Suppressor macrophage (primary cell): Measurements from ENCODE around the gene UNKL.

Experiments used
- DNase-seq, 4 experiments: peaks; one replicate each; pipeline ENCODE4 v3.0.0-alpha.2; 2020 to 2022
- total RNA-seq, 17 experiments: gene quantifications; one replicate each; lab custom pipeline; 2026; ENCODE audit warnings: mixed read lengths in 6 of 17, inconsistent platforms in 3 of 17; lab: John Stamatoyannopoulos, UW

The UNKL gene, protein sequence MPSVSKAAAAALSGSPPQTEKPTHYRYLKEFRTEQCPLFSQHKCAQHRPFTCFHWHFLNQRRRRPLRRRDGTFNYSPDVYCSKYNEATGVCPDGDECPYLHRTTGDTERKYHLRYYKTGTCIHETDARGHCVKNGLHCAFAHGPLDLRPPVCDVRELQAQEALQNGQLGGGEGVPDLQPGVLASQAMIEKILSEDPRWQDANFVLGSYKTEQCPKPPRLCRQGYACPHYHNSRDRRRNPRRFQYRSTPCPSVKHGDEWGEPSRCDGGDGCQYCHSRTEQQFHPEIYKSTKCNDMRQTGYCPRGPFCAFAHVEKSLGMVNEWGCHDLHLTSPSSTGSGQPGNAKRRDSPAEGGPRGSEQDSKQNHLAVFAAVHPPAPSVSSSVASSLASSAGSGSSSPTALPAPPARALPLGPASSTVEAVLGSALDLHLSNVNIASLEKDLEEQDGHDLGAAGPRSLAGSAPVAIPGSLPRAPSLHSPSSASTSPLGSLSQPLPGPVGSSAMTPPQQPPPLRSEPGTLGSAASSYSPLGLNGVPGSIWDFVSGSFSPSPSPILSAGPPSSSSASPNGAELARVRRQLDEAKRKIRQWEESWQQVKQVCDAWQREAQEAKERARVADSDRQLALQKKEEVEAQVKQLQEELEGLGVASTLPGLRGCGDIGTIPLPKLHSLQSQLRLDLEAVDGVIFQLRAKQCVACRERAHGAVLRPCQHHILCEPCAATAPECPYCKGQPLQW
- total RNA-seq: 3.5 to 17.4 (median 7.1) reads per million in 17 experiments

DNA sequence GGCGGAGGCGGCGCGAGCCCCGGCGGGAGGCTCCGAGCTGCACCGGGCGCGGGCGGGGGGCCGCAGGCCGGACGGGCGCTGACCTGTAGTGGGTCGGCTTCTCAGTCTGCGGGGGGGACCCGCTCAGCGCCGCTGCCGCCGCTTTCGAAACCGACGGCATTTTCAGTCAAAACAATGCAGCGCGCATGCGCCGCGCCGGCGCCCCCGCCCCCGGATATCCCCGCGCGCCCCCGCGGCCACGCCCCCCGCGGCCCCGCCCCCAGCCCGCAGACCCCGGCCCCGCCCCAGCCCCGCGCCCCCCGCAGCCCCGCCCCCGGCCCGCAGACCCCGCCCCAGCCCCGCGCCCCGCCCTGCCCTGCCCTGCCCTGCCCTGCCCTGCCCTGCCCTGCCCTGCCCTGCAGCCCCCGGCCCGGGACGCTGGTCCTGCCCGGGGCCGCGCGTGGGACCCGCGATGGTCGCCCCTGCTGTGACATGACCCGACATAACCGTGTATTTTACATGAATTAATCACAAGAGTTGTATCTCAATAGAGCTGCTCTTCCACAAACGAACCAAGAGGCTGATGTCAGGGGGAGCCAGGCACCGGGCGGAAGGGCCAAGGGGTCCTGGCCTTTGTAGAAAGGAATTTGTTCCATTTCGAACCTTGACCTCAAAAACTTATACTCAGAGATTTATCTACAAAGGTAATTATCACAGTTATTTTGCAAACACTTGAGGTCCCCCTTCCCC is at the start of gene UNKL:
Gene UNKL, minus strand, starts transcription at position 173 of the 729 bp plus-strand sequence. Its CDS starts 13 bp downstream, at position 160.
- DNase-seq: peak; percentile 58 to 90 (median 75)

DNA sequence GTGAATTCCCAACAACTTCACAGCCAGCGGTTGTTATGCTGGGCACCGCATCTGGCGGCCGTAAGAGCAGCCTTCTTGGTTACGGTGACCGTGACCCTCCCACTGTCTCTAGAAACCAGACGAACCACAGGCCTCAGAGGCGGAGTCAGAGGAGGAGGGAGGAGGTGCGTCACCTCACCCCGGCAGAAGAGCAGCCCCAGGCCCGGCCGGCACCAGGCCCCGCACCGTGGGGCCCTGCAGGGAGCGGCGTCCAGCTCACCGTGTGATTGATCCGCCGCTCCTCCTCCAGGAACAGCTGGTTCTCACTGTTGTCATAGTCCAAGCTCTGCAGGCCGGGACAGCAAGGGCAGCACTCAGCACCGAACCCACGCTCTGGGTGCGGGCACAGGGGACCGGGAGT is 46.6 kb upstream of the UNKL start:
- no peak for DNase-seq

DNA sequence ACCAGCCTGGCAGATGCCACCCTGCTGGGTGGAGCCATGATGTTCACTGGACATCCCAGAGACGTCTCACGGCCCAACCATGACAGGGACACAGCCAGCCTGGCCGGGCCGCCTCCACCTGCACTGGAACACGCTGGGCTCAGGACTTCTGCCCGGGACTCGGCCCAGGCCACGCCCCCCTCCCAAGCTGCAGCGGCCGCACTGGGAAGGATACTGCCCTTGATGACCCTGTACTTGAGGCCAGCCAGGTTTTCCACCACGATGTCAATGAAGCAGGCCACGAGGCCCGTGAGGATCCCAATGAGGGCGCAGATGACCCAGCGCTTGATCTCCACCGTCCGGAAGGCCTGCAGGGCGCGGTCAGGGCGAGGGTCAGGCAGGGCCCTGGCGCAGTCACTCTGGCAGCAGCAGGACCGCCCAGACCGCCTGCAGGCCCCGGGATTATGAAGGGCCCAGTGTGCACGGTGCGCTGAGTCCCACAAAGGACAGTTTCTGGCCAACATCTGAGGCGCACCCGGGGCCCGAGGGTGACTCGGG is 46.2 kb upstream of the UNKL start:
- no peak for DNase-seq

DNA sequence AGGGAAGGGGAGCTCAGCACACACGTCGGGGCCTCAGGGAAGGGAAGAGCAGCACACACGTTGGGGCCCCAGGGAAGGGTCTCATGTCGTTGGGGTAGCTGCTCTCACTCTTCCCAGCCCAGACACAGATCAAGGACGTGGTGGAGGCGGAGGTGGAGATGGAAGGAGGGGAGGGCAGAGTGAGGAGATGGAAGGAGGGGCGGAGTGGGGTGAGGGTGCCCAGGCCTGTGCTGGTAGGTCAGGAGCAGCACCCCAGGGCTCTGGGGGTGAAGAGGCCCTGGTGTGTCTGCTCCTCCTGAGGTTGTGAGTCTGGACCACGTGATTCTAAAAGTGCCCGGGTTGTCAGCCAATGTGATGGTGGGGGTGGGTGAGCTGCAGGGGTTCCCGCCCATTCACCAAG is 45.5 kb upstream of the UNKL start:
- no peak for DNase-seq

DNA sequence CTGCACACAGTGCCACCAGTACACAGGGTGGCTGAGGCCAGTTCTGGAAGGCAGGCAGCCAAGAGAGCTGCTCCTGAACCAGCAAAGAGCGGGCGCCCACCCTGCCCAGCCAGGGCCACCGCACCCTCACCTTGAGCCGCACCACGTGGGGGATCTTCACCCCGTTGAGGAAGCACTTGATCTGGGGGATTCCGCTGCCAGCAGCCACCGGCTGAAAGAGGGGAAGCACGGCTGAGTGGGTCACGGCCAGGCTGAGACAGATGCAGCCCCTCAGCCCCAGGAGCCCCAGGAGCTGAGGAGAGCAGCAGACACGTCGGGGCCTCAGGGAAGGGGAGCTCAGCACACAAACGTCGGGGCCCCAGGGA is 44.5 kb upstream of the UNKL start:
- peak in 1 of 4 experiments; percentile 20 for DNase-seq

DNA sequence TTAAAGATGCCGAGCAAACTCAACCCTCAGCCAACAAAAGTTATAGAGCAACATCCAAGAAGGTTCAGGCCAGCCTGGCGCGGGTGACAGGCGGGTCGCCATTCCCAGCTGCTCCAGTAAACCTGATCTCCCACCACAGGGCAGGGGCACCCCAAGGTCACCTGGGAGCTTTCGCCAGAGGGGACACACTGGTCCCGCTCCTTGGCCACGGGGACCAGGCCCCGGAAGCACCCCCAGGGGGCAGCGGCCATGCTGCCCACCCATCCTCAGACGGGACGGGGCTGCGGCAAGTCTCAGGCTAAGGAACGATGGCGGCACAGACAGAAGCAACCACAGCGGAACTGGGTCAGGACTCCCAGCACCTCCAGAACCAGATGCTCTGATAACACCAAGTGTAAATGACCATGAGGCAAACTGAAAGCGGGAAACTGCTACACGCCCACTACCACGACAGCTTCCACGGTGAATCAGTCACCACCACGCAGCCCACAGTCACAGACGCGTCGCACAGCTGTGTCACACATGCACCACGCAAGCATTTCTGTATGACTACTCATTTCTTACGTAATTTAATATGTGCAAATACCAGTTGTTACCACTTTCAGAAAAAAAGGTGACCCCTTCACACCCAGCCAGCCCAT is 44.0 kb upstream of the UNKL start:
- DNase-seq: peak; percentile 51 to 76 (median 74)

DNA sequence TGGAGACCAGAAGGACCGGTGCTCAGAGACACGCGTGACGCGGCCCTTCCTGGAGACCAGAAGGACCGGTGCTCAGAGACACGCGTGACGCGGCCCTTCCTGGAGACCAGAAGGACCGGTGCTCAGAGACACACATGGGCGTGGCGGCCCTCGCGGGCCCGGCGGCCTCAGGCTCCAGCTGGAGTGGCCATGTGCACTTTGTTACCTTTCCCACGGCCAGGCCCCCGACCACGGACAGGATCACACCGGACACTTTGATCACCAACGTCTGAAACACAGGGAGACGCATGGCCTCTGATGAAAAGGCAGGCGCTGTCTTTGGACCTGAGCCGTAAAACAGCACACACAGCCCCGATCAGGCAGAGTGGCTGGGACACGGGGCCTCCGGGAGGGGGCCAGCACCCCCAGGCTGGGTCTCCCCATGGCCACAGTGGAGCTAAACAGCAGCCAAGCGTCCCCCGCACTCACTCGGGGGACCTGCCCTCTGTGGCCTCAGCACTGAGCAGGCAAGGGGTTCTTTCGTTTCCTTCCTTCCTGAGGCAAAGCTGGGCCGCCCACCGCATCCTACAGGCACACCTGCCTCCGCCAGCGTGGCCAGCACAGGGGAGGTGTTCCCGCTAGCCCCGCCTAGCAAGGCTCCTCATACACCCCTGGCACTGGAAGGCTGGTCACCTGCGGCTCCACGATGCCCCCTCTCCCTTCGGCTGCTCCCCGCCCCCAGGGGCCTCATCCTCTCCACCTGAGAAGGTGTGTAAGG is 43.2 kb upstream of the UNKL start:
- no peak for DNase-seq

DNA sequence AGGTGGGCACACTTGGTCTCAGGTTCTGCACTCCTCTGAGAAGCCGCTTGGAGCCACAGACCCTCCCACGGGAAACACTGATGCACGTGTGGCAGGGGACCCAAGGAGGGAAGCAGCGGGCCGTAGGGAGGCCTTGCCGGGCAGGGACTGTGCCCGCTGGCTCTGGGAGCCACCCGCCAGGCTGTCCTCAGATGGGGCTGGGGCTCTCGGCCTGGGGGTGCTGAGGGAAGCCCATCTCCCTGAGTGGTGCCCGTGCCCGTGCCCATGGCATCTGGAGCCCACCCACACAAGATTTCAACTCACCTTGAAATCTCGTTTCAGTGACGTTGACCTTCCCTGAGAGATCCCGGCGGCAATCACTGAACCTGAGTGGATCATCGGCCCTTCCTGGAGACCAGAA is 42.4 kb upstream of the UNKL start:
- DNase-seq: no peak

DNA sequence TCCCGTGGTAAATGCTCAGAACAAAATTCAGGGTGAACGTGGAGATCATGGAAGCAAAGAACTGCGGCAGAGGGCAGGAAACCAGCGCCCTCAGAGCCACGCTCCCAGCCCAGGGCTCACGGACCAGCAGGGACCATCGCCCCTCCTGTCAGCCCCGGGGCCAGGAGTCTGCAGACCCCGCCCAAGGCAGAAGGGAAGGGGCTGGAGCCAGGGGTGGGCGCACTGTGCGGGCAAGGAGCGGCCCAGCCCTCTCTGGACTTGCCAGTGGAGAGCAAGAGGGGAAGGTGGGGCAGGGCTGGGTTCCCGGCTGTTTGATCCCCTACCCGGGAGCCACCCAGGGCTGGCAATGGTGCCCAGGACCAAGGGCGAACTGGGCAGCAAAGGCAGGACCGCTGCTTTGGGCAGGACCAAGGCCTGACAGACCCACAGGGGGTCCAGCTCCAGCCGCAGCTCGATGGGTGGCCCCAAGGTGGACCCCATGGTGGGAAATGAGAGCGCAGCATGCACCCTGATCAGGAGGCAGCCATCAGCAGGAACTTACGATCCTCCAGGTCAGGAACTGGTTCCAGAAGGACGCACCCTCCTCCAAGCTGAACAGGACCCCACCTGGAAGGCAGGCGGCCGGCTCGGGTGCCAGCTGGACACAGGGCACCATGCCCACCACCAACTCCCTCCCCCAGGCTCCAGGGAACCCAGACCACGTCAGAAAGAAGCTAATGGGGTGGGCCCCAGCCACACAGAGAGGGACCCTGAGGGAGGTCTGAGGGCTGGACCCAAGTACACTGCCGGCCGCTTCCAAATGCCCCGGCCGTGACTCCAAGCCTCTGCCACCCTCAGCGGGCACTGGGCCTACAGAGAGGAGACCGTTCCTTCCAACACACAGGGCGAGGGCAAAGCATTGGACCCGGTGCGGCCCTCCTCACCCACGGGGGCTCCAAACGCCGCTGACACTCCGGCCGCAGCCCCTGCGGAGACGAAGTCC is 41.0 kb upstream of the UNKL start:
- DNase-seq: no peak

DNA sequence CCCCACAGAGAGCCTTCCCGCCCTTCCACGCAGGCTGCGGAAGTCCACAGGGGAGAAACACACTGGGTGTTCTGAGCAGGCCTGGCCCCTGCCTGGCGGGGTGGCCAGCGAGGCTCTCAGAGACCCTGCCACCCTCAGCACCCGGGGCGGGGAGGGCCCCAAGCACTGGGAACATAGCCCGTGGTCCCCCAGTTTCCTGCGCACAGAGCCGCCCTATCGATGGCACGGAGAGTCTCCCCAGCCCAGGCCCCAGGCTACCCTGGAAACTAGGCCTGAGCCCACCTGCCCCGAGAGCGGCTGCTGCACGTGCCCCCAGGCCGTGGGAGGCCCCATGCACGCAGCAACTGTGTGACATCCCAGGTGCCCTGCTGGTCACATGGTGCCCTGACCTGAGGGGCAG is 40.1 kb upstream of the UNKL start:
- no peak for DNase-seq

DNA sequence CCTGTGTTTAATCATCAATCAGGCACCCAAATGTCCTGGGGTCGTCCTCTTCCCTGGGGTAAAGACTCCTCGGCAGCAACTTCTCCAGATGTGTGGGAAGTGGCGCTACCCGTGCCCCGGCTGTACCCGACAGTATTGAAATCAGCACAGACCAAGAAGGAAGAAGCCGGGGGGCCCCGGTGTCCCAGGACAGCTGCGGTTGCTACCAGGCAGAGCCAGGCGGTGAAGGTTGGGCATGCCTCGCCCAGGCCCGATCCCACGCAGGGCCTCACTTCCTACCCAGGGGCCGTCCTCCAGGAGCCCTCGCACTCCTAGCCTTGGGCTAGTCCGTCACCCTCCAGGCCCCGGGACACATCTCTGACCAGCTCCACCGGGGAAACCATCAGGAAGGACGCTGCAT is 38.8 kb upstream of the UNKL start:
- DNase-seq: peak in 1 of 4 experiments; percentile 27

DNA sequence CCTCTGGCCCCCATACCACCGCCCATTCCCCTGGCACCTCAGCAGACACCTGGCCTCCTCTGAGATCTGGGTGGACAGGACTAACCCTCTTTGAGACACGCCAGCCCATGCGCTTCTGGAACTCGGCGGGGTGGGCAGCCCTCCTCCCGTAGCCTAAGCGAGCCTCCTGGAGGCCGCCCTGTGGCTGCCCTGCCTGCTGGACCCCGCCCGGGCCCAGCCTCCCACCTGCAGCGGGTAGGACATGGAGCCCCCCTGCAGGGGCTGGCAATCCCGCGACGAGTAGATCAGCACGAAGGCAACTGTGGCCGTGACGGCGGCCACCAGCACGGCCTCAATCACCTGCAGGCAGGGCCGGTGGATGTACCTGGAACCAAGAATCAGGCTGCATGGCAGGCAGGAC is 38.0 kb upstream of the UNKL start:
- no peak for DNase-seq

DNA sequence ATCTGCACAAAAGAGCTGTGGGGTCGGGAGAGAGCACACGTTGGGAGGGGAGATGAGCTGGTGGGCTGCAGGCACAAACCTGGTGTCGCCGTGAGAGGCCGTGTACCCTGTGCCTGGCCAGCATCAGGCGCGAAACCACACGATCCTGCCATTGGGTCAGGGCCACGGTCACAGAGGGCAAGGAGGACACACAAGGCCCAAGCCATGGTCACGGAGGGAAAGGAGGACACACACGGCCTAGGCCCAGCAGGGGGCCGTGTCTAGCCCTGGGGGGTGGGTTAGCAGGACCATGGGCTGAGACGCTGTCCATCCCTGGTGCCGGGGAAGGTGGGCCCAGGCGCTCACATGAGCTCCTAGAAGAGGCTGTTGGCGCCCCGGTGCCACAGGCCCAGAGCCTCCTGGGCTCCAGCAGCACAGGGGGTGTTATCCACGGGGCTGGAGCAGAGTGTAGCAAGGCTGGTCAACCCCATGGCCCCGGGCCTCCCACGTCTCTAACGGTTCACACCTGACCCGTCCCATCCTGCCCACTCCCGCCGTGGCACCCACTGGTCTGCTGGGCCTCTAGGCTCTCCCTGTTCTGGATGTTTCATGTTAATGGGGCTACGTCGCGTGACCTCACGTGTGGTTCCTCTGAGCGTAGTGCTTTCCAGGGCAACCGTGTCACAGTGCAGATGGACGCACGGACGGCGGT is 37.3 kb upstream of the UNKL start:
- no peak for DNase-seq

DNA sequence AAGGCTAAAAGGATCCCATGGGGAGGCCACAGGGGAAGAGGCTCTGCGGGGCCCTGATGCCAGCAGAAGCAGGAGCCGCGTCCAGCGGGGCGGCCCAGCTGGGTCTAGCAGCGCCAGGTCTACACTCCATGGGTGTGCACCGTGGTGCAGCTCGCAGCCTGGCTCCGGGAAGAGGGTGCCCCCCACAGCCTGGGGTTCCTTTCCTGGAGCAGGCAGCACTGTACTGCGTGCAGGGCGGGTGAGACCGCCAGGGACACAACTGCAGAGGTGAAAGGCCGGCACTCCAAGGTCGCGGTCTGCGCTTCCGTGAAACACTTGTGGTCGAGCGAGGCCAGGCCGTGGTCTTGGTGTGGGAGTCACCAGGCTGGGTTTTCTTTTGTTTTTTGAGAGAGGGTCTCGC is 36.3 kb upstream of the UNKL start:
- no peak for DNase-seq

DNA sequence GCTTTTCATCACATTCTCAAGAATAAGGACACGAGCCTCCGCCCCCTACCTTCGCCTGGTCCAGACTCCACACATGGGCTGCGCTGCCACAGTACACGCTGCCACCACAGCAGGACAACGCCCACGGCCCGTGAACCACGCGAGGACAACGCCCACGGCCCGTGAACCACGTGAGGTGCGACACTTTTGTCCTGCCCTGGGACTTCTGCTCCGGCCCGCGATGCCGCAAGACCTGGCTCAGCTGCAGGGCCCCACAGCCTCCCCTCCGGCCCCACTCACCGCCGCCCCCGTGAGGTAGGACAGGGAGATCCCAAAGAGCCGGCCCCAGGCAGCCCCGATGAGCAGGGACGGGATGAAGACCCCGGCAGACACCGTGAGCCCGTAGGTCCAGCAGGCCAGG is 35.7 kb upstream of the UNKL start:
- DNase-seq: peak in 1 of 4 experiments; percentile 22

DNA sequence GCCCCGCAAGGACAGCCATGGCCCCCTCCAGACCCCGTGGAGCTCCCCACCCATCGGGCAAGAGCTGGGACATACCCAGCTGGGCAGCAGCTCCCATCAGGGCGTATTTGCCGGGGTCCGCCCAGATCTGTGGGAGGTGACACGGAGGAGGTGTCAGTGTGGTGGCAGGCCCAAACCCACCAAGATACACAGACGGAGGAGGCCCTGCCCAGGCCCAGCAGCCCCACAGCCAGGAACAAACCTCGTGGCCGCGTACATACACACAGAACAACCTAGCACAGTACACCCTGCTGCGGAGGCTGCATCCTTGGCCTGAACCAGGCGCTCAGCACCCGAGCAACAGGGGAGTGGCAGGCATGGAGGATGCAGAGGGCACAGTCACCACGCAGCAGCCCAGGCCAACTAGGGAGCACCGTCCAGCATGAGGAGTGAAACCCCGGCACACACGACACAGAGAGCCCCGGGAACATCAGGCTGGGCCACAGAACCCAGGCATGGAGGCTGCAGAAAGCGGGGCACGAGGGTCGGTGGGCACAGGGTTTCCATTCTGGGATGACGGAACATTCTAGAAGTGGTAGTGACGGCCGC is 34.8 kb upstream of the UNKL start:
- DNase-seq: no peak

DNA sequence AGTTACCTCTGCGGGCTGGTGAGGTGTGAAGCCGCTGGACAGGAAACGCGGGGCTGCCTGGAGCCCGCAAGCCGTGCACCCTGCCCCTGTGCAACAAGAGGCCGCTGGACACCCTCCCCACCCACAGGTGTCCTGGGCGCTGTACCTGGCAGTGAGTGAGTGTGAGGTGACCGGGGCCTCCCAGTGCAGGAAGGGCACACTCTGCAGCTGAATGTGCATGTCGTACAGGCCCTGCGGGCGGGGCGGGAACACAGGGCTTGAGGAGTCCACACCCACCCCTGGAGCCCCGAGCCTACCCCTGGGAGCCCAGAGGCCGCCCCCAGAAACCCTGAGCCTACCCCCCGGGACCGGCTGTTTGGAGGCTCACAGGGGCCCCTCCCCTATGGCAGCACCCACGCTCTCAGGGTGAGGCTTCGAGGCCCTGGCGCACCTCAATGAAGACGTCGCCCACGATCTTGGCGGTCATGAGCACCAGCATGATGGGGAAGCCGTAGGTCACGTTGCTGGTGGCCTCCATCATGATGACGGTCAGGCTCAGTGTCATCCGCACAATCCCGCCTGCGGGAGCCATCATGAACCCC is 34.1 kb upstream of the UNKL start:
- no peak for DNase-seq

DNA sequence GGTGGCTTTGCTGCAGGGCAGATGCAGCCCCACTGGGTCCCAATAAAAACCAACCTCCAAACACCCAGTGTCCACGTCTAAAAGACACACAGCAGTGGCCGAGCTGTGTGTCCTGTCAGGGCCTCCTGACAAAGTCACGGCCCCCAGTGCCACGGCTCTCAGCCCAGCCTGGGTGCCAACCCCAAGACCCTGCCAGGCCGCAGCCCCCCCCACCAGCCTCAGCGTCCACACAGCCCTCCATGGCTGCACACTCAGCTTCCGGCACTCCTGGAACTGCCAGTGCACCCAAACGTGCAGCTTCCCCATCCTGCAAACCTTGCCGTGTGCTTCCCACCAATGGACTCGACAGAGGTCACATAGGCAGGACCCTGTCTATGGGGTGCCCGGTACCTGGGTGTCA is 33.5 kb upstream of the UNKL start:
- DNase-seq: no peak
